ENCODE measurements around the gene FCGR3B.
"Not testable (repeated sequence)": the region's sequence is repeated elsewhere in the genome, so short reads cannot be mapped to it uniquely, and the experiment has no call there.

FCGR3B gene

GRCh38 chr1:161638251-161638993 lies 7.4 kb upstream of the FCGR3B start:
- not testable (repeated sequence) for DNase-seq (ENCODE audit: low spot score)

- not testable (repeated sequence) for DNase-seq (ENCODE audit: low spot score)
Observed at GRCh38 chr1:161636976-161637375, 6.0 kb upstream of the FCGR3B start.

- DNase-seq (ENCODE audit: low spot score), result not testable (repeated sequence)
Observed at GRCh38 chr1:161636189-161636782, 5.3 kb upstream of the FCGR3B start.

GRCh38 chr1:161634993-161635392 lies 4.0 kb upstream of the FCGR3B start:
- not testable (repeated sequence) for DNase-seq (ENCODE audit: low spot score)

GRCh38 chr1:161630128-161630742 lies 741 bp downstream of the FCGR3B start:
- DNase-seq (ENCODE audit: low spot score), result not testable (repeated sequence)

GRCh38 chr1:161626445-161627146 lies 4.4 kb downstream of the FCGR3B start:
- not testable (repeated sequence) for DNase-seq (ENCODE audit: low spot score)

- DNase-seq (ENCODE audit: low spot score), result not testable (repeated sequence)
Observed at GRCh38 chr1:161624605-161625004, 6.4 kb downstream of the FCGR3B start.

- not testable (repeated sequence) for DNase-seq (ENCODE audit: low spot score)
Observed at GRCh38 chr1:161623401-161624051, 7.5 kb downstream of the FCGR3B start.

GRCh38 chr1:161622054-161622453 lies 8.9 kb downstream of the FCGR3B start:
- not testable (repeated sequence) for DNase-seq (ENCODE audit: low spot score)

GRCh38 chr1:161621181-161622000 lies 9.6 kb downstream of the FCGR3B start:
- DNase-seq (ENCODE audit: low spot score), result peak; percentile 88

GRCh38 chr1:161620399-161620798 lies 10.6 kb downstream of the FCGR3B start:
- not testable (repeated sequence) for DNase-seq (ENCODE audit: low spot score)

GRCh38 chr1:161618517-161618916 lies 12.5 kb downstream of the FCGR3B start:
- not testable (repeated sequence) for DNase-seq (ENCODE audit: low spot score)

GRCh38 chr1:161616417-161616816 lies 14.6 kb downstream of the FCGR3B start:
- not testable (repeated sequence) for DNase-seq (ENCODE audit: low spot score)

- not testable (repeated sequence) for DNase-seq (ENCODE audit: low spot score)
Observed at GRCh38 chr1:161613142-161613514, 17.8 kb downstream of the FCGR3B start.

- peak; percentile 98 for DNase-seq (ENCODE audit: low spot score)
Observed at GRCh38 chr1:161612322-161613141, 18.4 kb downstream of the FCGR3B start.

GRCh38 chr1:161611866-161612321 lies 19.1 kb downstream of the FCGR3B start:
- DNase-seq (ENCODE audit: low spot score), result peak; percentile 70

- DNase-seq (ENCODE audit: low spot score), result not testable (repeated sequence)
Observed at GRCh38 chr1:161610198-161610597, 20.8 kb downstream of the FCGR3B start.

- not testable (repeated sequence) for DNase-seq (ENCODE audit: low spot score)
Observed at GRCh38 chr1:161606541-161607336, 24.2 kb downstream of the FCGR3B start.
